Ovary (tissue), 3 donors: ENCODE data around the gene CNOT6.

Experiments
- EP300 ChIP-seq: sonication (generic); formaldehyde crosslinking; IDR thresholded peaks from one replicate; pipeline ENCODE4 v1.6.1; 2017; ENCODE audit warnings: antibody characterized with exemption
- POLR2A ChIP-seq: fragments of 450-650 bp; IDR thresholded peaks from one replicate; pipeline ENCODE4 v1.6.1; 2017; ENCODE audit warnings: antibody characterized with exemption, mild to moderate bottlenecking, moderate library complexity
- TF ChIP-seq, protein P1 (sequence below), 3 donors: fragments of 450-650 bp in 2 of 3; fragments of 200-600 bp in 1 of 3; IDR thresholded peaks; one replicate each; pipeline versions ENCODE4 v1.5.1 to v1.8.0; 2016 to 2022; ENCODE audit warnings: antibody characterized with exemption in 3 of 3, mild to moderate bottlenecking in 1 of 3
- donor health status: DM: no; HTN: no; CAD: no.

DNA sequence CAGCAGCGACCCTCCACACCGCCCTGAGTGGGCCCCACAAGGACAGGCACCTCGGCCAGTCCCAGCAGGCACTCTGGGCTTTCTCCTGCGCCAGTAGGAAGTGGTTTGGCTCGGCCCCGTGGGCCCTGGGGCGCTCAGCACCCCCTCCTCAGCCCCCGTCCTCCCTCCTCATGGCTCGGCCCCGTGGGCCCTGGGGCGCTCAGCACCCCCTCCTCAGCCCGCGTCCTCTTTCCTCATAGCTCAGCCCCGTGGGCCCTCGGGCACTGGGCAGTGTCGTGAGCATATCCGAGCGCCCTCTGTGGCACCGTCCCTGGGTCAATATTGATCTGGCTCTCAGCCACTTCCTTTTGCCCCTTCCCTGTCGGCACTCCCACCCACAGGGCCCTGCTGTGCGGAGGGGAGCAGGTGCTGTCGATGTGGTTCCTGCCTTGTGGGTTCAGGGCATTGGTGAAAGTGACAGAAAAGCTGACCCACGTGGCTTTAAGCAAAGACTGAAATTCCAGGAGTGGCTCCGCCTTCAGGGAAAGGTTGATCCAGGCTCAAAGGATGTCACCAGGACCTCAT, 102.6 kb downstream of the CNOT6 start:
- TF ChIP-seq, protein P1, sequence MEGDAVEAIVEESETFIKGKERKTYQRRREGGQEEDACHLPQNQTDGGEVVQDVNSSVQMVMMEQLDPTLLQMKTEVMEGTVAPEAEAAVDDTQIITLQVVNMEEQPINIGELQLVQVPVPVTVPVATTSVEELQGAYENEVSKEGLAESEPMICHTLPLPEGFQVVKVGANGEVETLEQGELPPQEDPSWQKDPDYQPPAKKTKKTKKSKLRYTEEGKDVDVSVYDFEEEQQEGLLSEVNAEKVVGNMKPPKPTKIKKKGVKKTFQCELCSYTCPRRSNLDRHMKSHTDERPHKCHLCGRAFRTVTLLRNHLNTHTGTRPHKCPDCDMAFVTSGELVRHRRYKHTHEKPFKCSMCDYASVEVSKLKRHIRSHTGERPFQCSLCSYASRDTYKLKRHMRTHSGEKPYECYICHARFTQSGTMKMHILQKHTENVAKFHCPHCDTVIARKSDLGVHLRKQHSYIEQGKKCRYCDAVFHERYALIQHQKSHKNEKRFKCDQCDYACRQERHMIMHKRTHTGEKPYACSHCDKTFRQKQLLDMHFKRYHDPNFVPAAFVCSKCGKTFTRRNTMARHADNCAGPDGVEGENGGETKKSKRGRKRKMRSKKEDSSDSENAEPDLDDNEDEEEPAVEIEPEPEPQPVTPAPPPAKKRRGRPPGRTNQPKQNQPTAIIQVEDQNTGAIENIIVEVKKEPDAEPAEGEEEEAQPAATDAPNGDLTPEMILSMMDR (IDR thresholded peaks at IDR 0.05), result no peak
- TF ChIP-seq POLR2A (no peak), EP300 (no peak)
